ENCODE data around the gene IL36B.

DNA sequence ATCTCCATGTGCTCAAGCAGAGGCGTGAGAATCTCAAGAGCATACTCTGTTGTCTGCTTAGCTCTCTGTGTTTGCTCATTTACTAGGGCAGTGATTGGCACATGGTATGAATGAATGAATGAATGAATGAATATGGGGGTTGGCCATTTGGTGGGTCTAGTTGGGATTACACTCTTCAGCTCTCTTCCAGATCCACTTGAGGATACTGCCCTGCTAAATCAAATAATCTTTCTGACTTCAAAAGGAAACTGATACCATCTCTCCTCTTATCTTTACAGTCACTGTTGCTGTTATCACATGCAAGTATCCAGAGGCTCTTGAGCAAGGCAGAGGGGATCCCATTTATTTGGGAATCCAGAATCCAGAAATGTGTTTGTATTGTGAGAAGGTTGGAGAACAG, 72.9 kb downstream of the IL36B start:
- TF ChIP-seq CTCF (optimal IDR thresholded peaks at IDR 0.05 in 1 of 3, IDR thresholded peaks at IDR 0.05 in 1 of 3, conservative IDR thresholded peaks at IDR 0.05 in 1 of 3; ENCODE audit: extremely low read depth in 1 of 3, insufficient read depth in 2 of 3, low read length in 3 of 3) (no peak), EZH2 (IDR thresholded peaks at IDR 0.05; ENCODE audit: low read length) (no peak)
